Thyroid gland (tissue), 4 donors: ENCODE results near the gene EVA1A.

Source experiments
- POLR2A ChIP-seq, 2 donors: fragments of 450-650 bp; IDR thresholded peaks; one replicate each; pipeline ENCODE4 v1.6.1; 2017; ENCODE audit warnings: antibody characterized with exemption in 2 of 2, mild to moderate bottlenecking in 2 of 2, moderate library complexity in 1 of 2
- TF ChIP-seq, protein P1 (sequence below), 6 experiments: fragments of 200-600 bp in 3 of 6; fragments of 450-650 bp in 3 of 6; sonication (generic) in 3 of 6; IDR thresholded peaks; one replicate each; pipeline ENCODE4 v1.5.1; 2016 to 2019; ENCODE audit warnings: antibody characterized with exemption in 6 of 6, mild to moderate bottlenecking in 2 of 6, inconsistent platforms in 1 of 6, moderate library complexity in 1 of 6

GRCh38 chr2:75519843-75520242, 40.9 kb downstream of the EVA1A start:
- no peak for TF ChIP-seq POLR2A (IDR thresholded peaks at IDR 0.05)
- TF ChIP-seq, protein P1, sequence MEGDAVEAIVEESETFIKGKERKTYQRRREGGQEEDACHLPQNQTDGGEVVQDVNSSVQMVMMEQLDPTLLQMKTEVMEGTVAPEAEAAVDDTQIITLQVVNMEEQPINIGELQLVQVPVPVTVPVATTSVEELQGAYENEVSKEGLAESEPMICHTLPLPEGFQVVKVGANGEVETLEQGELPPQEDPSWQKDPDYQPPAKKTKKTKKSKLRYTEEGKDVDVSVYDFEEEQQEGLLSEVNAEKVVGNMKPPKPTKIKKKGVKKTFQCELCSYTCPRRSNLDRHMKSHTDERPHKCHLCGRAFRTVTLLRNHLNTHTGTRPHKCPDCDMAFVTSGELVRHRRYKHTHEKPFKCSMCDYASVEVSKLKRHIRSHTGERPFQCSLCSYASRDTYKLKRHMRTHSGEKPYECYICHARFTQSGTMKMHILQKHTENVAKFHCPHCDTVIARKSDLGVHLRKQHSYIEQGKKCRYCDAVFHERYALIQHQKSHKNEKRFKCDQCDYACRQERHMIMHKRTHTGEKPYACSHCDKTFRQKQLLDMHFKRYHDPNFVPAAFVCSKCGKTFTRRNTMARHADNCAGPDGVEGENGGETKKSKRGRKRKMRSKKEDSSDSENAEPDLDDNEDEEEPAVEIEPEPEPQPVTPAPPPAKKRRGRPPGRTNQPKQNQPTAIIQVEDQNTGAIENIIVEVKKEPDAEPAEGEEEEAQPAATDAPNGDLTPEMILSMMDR (IDR thresholded peaks at IDR 0.05): no peak
